OCI-LY7 (cell line): Measurements from ENCODE around the gene ABCB1. TPM values are rescaled to one million over a fixed set of nuclear protein-coding genes. Genes with fewer than 3 reads are reported as not detected.

Experiments used
- BruUV-seq: library from RNA; stranded (reverse); fragments of 400-500 nt; replicated peaks from 2 replicates; lab custom pipeline; 2021; lab: Mats Ljungman, UMichigan
- CTCF ChIA-PET: fragments of 300-600 bp; sonication (Branson Sonifier 250); formaldehyde crosslinking; loops from one replicate; lab custom pipeline; 2022; ENCODE audit warnings: antibody characterized with exemption; ENCODE audit not compliant: unreplicated experiment; lab: Charles Lee
- POLR2A ChIA-PET: fragments of 300-600 bp; sonication (Branson Sonifier 250); formaldehyde crosslinking; loops from one replicate; lab custom pipeline; 2022; ENCODE audit warnings: antibody characterized with exemption; lab: Charles Lee
- DNase-seq: peaks from one replicate; pipeline ENCODE4 v3.0.0-alpha.2; 2015; ENCODE audit warnings: low spot score
- H2AFZ ChIP-seq: fragments of 200-600 bp; sonication (generic), shearing (Covaris generic); 2 replicates; pipeline ENCODE4 v1.6.1; 2014; ENCODE audit warnings: mild to moderate bottlenecking, antibody characterized with exemption, low read length, moderate library complexity
- H3K27ac ChIP-seq: fragments of 200-600 bp; sonication (generic); 2 replicates; pipeline ENCODE4 v1.5.1; 2014; ENCODE audit warnings: mixed run types, low read depth, mild to moderate bottlenecking, moderate library complexity, low read length, inconsistent platforms; ENCODE audit not compliant: poor library complexity, severe bottlenecking
- H3K36me3 ChIP-seq: fragments of 200-600 bp; sonication (generic); 2 replicates; pipeline ENCODE4 v1.6.1; 2014; ENCODE audit warnings: mild to moderate bottlenecking, antibody characterized with exemption, low read length, moderate library complexity, mixed read lengths; ENCODE audit not compliant: insufficient read depth
- H3K4me1 ChIP-seq: fragments of 200-600 bp; sonication (generic); 2 replicates; pipeline ENCODE4 v1.5.1; 2014; ENCODE audit warnings: mild to moderate bottlenecking, low read length; ENCODE audit not compliant: insufficient read depth, poor library complexity, severe bottlenecking
- H3K4me2 ChIP-seq: fragments of 200-600 bp; sonication (generic); 2 replicates; pipeline ENCODE4 v1.6.1; 2014; ENCODE audit warnings: mild to moderate bottlenecking, low read length
- H3K4me3 ChIP-seq: fragments of 200-600 bp; sonication (generic); 2 replicates; pipeline ENCODE4 v1.5.1; 2014; ENCODE audit warnings: mild to moderate bottlenecking, low read depth, low read length; ENCODE audit not compliant: poor library complexity, severe bottlenecking
- H3K79me2 ChIP-seq: fragments of 200-600 bp; sonication (generic); 2 replicates; pipeline ENCODE4 v1.6.1; 2016; ENCODE audit warnings: low read depth, mild to moderate bottlenecking, low read length, moderate library complexity, mixed read lengths; ENCODE audit not compliant: insufficient read depth
- H3K9me2 ChIP-seq: fragments of 200-600 bp; sonication (generic); 2 replicates; pipeline ENCODE4 v1.6.1; 2016; ENCODE audit warnings: mild to moderate bottlenecking, low read length, mixed read lengths; ENCODE audit not compliant: insufficient read depth
- H3K9me3 ChIP-seq: fragments of 200-600 bp; sonication (generic); 2 replicates; pipeline ENCODE4 v1.6.1; 2014; ENCODE audit warnings: mild to moderate bottlenecking, mixed run types, low read length, mixed read lengths
- H4K20me1 ChIP-seq: fragments of 200-600 bp; sonication (generic); 2 replicates; pipeline ENCODE4 v1.6.1; 2014; ENCODE audit warnings: mild to moderate bottlenecking, antibody characterized with exemption, low read length, moderate library complexity, mixed read lengths; ENCODE audit not compliant: insufficient read depth
- CTCF ChIP-seq: fragments of 200-600 bp; sonication (generic); conservative IDR thresholded peaks from 2 replicates; pipeline ENCODE4 v1.5.1; 2014; ENCODE audit warnings: mild to moderate bottlenecking, antibody characterized with exemption, low read length, moderate library complexity, mixed read lengths
- EZH2phosphoT487 ChIP-seq: fragments of 200-600 bp; sonication (generic); IDR thresholded peaks from 2 replicates; pipeline ENCODE4 v1.6.1; 2018; ENCODE audit warnings: low read depth, borderline replicate concordance, mild to moderate bottlenecking, mixed run types, antibody characterized with exemption, low read length, moderate library complexity, mixed read lengths
- intact Hi-C: fragments of 100-400 bp; cut with micrococcal nuclease; formaldehyde crosslinking; loops from one replicate; pipeline ENCODE4 v1.10.0; 2022; ENCODE audit not compliant: unreplicated experiment
- total RNA-seq, 2 experiments: library from RNA; depleted of rRNA in 1 of 2; stranded (reverse); fragments of >200 nt in 1 of 2; shearing (Covaris generic) in 1 of 2; gene quantifications; 2 replicates each; pipeline ENCODE4 v1.2.3, GENCODE V29; 2014 to 2022

ABCB1 gene
- total RNA-seq, 2 experiments from 2014 or later, result not detected

DNA sequence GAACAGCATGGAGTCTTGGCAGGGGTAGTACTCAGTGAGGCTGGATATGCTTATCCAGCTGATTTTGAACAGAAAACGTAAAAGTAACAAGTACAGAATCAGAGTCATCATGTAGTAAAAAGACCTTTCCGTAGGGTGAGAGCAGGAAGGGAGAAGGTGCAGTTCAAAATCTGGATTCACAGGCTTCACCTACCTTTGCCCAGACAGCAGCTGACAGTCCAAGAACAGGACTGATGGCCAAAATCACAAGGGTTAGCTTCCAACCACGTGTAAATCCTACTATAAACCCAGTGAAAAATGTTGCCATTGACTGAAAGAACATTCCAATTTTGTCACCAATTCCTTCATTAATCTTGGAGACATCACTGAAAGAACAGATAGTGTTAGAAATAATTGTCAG lies 34.8 kb downstream of the ABCB1 start:
- Histone ChIP-seq H3K36me3 (no peaks in the 10 kb centered on the region), H2AFZ (no peak overlapping the region), H3K4me3 (no peak overlapping the region), H3K79me2 (no peaks in the 10 kb centered on the region), H4K20me1 (no peaks in the 10 kb centered on the region), H3K27ac (no peak overlapping the region), H3K4me1 (no peaks in the 10 kb centered on the region), H3K4me2 (no peak overlapping the region), H3K9me3 (no peaks in the 10 kb centered on the region), H3K9me2 (no peaks in the 10 kb centered on the region)
- TF ChIP-seq EZH2phosphoT487 (no peak), CTCF (no peak)
- ChIA-PET CTCF (no interaction called here), POLR2A (interaction anchor here (0.7 kb wide), 1 partner anchor 57 kb away, joined by 6 read pairs; no protein-coding TSS in a partner anchor)
- intact Hi-C loops, result no loop called here
- DNase-seq, result no peak
- BruUV-seq, result no TSS peak

- BruUV-seq, result no TSS peak
- no peaks in the 10 kb centered on the region for H3K9me2 ChIP-seq
- no peaks in the 10 kb centered on the region for H3K4me1 ChIP-seq
- POLR2A ChIA-PET, result interaction anchor here (0.7 to 1.1 kb wide), 2 partner anchors 13 to 180 kb away, joined by 3 read pairs; no protein-coding TSS in a partner anchor
- no peaks in the 10 kb centered on the region for H3K79me2 ChIP-seq
- peak; percentile 37 for DNase-seq
- no peak overlapping the region for H3K4me3 ChIP-seq
- no peaks in the 10 kb centered on the region for H3K36me3 ChIP-seq
- TF ChIP-seq CTCF (peak; percentile 73), EZH2phosphoT487 (no peak)
- no peak overlapping the region for H2AFZ ChIP-seq
- no peaks in the 10 kb centered on the region for H4K20me1 ChIP-seq
- CTCF ChIA-PET, result no interaction called here
- intact Hi-C loops, result loop anchor here (1.0 to 5.0 kb wide), 2 partner anchors 112 to 252 kb away; no protein-coding TSS in a partner anchor
- no peak overlapping the region for H3K27ac ChIP-seq
- H3K4me2 ChIP-seq, result no peak overlapping the region
- no peaks in the 10 kb centered on the region for H3K9me3 ChIP-seq
Measured at GRCh38 chr7:87564296-87564963, 36.3 kb downstream of the ABCB1 start.

GRCh38 chr7:87561702-87562101 lies 39.0 kb downstream of the ABCB1 start:
- H2AFZ ChIP-seq, result no peak overlapping the region
- no peaks in the 10 kb centered on the region for H4K20me1 ChIP-seq
- intact Hi-C loops, result loop anchor here (5.0 kb wide), 1 partner anchor 109 kb away; no protein-coding TSS in a partner anchor
- no peaks in the 10 kb centered on the region for H3K4me1 ChIP-seq
- H3K27ac ChIP-seq, result no peak overlapping the region
- no peaks in the 10 kb centered on the region for H3K9me3 ChIP-seq
- DNase-seq, result no peak
- no peak overlapping the region for H3K4me2 ChIP-seq
- ChIA-PET POLR2A (interaction anchor here (0.6 kb wide), 1 partner anchor 372 kb away, joined by 3 read pairs; no protein-coding TSS in a partner anchor), CTCF (no interaction called here)
- no peaks in the 10 kb centered on the region for H3K36me3 ChIP-seq
- no peak for TF ChIP-seq EZH2phosphoT487
- TF ChIP-seq CTCF, result no peak
- no TSS peak for BruUV-seq
- H3K9me2 ChIP-seq, result no peaks in the 10 kb centered on the region
- no peaks in the 10 kb centered on the region for H3K79me2 ChIP-seq
- H3K4me3 ChIP-seq, result no peak overlapping the region
